GM18870 (cell line): Measurements from ENCODE around the gene TFPT.

Source experiments
- ATAC-seq: cut with Tn5 transposase; IDR thresholded peaks from one replicate; pipeline ENCODE4 v1.9.1; 2021; ENCODE audit warnings: moderate library complexity; ENCODE audit not compliant: unreplicated experiment

TFPT gene, protein sequence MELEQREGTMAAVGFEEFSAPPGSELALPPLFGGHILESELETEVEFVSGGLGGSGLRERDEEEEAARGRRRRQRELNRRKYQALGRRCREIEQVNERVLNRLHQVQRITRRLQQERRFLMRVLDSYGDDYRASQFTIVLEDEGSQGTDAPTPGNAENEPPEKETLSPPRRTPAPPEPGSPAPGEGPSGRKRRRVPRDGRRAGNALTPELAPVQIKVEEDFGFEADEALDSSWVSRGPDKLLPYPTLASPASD

DNA sequence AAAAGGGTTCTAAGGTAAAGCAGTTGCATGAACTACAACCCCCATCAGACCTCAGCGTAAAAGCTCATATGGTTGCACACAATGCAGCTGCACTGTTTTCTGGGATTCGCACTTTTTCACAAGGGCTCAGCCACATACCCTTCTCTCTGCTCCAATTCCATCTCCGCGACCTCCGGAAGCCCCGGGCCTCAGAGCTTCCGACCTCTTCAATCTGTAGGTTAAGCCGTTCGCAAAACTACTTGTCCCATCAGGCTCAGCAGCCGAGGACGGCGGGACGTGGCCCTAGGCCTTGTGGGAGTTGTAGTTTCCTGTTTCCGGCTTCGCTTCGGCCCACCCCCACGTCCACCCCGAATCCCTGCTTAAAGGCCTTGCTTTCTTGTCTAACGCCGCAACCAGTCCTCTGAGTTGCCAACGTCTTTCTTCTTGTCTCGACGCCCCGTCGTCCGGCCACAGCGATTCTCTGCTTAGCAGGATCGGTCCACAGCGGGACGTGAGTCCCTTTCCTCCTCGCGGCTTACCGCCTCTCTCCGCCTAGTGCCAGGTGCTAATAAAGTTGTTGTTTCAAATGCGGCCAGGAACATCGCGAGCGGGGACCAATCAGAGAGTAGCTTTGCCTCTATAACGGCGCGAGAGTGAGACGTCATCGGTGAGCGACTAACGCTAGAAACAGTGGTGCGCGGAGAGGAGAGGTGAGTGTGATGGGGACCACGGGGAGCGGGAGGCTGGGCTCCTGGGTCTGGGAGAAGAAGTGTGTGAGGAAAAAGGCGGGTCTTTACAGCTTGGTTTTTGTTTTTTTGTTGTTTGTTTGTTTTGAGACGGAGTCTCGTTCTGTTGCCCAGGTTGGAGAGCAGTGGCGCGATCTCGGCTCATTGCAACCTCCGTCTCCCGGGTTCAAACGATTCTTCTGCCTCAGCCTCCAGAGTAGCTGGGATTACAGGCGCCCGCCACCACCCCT, at the start of gene TFPT, which contains the start of gene PRPF31:
TFPT (minus strand) TSS at position 549 of the 955 bp plus-strand sequence; CDS start at position 161, 388 bp downstream.
PRPF31 (plus strand) TSS at position 646 of the 955 bp plus-strand sequence. CDS start 2,525 bp downstream, outside the sequence.
- peak; percentile 83 for ATAC-seq

DNA sequence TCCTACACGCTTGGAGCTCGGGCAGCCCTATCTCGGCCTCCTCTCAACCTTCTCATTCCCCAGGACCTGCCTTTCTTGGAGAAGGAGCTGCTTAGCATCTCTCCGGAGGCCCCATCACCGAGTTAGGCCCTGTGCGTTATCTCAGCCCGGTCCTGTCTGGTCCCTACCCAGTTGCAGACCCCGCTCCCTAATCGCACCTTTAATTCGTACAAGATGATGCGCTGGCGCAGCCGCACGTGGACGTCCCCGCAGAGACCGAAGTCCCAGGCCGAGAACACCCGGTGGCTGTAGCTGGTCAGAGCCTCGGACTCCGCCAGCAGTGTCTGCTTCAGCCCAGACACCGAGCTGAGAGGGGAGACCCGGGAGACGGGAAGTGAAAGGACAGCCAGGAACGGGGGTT, 49.8 kb upstream of the TFPT start:
- no peak for ATAC-seq

DNA sequence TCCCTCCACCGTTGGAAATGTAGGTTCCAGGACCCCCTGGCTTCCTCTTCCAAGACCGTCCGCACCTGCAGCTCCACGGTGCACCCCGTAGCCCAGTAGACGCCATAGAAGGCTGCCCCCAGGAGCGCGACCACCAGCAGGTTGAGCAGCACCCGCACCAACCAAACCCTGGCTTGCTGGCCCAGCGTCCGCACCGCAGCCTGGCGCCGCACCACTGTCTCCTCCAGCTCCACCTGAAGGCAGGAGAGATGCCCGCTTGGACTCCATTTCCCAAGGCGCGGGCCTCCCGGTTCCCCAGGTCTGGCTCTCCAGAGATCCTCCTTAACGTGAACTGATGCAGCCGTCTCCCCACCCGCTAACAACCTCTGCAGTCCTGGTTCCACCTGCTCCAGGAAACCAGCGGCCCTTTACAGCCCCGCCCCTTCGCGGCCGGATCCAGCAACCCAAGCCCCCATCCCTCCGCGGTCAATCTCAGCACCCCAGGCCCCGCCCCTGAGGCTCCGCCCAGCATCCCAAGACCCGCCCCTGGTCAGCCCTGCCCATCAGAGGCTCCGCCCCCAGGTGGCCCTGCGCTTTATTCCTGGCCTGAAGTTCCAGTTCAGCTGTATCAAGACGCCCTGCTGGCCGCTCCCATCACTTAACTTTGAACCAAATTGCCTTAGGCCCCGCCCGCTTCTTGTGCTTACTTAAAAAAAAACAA, 49.1 kb upstream of the TFPT start:
- no peak for ATAC-seq

DNA sequence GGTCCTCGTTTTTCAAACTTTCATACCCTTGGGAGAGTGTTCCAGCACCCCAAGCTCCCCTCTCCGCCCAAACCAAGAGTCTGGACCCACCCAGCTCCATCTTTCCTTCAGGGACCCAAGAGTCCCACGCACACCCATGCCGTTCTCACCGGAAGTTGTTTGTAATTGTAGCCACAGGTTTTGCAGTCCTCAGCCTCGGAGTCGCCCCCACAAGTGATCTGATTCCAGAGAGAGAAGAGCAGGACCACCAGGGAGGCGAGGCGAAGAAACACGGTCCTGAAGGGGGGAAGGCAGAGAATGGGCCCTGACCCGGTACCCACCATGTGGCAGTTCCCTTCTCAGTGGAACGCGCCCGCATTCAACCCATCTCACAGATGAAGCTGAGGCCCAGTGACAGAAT, 47.4 kb upstream of the TFPT start:
- no peak for ATAC-seq

DNA sequence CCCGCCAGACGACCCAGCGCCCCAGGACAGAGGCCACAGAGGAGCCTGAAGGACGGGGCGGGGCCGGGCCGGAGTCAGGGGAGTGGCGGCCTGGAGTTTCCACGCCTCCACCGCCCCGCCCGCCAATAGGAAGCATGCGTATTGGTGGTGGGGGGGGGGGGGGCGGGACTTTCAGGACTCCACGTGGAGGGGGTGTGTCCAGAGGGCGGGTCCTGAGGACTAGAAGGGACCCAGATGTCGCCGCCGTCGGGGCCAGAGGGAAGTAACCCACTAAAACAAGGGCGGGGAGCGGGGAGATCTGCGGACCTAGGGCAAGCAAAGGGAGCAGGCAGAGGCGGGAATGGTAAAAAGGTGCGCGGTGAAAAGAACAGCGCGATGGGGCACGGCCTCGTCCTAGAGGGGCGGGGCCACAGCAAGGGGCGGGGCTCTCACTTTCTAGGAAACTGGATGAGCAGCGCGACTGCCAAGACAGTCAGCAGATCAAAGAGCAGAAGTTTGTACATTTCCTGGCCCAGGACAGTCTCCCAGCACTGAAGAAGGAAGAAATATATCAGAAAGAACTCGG, 46.9 kb upstream of the TFPT start:
- ATAC-seq: no peak

DNA sequence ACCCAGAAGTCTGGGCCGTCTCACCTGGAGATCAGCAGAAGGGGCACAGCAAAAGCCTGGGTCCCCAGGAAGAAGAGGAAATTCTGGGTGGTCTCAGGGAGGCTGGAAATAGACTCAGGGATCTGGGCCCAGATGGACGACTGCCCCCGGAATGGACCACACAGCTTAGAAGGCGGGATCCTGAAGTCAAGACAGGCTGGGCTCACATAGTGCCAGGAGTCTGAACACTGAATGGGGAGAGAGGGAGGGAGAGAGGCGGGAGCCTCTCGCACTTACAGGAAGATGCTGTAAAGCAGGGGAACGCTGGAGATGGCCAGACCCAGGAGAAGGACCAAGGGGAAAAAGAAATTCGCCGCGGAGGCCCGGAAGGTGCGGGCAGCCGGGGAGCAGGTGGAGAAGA, 45.4 kb upstream of the TFPT start:
- ATAC-seq: no peak

DNA sequence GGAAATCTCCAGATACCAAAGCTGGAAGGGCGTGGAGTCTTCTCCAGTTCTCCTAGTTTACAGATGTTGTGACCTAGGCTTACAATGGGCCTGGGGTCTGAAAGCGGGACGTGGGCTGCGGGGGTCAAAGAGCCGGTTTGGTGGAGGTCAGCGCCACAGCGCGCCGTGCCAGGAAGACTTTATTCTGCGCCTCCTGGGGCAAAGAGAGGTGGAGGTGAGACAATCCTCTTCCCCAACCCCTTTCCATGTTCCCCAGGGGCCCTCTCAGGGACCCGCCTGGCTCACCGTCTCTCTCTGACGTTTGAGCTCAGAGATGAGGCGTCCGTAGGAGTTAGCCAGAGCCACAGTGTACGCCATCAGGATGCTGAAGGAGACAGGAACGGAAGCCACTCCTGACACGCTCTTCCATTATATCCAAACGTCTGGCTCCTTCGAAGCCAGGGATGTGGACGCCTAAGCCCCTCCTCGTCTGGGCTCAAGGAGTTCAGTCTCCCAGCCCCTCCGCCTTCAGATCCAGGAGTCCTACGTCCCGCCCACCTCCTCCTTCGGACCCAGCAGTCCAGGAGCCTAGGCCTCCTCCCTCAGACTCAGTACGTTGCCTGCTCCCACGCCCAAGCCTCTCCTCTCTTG, 44.8 kb upstream of the TFPT start:
- no peak for ATAC-seq

DNA sequence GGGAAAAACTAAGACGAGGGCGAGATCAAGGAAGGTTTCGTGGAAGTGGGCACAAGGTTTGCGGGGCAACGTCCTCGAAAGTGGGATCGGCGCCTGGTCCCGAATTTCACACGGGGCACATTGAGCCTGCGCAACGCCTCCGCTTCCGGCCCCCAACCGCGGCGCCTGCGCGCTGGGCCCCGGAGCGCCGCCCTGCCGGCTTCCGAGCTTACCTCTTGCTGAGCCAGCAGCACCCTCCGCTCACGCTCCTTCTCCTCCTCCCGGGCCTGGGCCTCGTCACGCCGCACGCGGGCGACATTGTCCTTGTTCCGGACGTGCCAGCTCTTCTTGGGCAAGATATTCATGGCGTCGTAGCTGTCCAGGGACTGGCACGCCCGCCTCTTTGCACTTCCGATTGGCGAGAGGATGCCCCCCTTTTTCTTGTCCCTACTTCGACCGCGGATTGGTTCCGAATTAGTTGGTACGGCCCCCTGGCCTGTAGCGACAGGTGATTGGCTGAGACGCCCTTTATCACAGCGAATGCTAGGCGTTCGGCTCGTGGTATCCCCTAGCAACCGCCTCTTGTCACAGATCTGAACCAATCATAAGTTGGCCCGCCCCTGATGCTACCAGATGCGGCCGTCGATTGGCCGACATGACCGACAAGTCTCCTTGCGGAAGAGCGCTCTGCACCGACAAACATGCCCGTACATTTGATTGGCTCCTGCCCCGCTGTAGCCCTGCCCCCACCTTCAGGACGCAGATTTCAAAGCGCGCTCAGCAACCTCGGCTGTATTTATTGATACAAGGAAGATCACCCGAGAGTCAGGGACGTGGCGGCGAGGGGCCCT, 44.1 kb upstream of the TFPT start, which contains the start of gene LENG1:
LENG1 (minus strand) TSS at position 370 of the 830 bp plus-strand sequence; CDS start at position 344, 26 bp downstream.
- ATAC-seq: peak; percentile 96

DNA sequence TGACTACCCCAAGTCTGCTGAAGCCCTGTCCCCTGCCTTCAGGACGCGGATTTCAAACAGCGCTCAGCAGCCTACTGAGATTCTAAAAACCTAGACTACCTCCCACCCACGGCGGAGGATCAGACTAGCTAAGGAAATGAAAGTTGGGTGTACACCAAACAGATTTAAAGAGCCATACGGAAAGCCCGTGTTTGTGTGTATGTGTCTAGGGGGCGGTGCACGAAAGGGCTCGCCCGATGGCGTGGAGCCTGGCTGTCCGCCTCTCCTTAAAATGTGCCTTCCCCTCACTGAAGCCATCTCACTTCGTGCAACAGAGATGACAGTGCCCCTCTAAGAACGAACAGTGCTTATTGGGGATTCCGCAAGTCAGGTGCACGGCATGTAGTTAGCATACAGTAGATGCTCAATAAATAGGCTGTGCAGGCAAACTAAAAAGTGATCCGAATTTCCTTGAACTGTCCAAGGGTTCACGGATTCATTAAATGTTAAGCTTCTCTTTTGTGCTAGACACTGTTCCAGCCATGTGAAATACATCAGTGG, 43.4 kb upstream of the TFPT start:
- ATAC-seq: no peak

DNA sequence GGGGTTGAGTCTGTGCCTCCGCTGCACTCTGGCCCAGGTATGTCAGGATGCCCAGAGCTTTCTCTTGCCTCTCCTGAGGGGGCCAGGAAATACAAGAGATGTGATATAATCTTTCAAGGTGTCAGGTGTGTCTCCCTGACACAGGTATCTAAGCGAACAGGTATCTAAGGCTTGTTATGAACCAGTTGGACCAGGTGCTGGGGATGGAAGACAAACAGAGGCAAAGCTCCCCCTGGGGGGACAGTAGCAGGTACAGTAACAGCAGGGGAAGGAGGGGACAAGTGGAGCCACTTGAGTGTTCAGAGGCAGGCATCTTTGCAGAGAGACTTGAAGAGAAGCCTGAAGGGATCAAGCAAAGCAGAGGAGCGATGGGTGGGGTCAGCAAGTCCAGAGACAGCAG, 41.5 kb upstream of the TFPT start:
- ATAC-seq: no peak

DNA sequence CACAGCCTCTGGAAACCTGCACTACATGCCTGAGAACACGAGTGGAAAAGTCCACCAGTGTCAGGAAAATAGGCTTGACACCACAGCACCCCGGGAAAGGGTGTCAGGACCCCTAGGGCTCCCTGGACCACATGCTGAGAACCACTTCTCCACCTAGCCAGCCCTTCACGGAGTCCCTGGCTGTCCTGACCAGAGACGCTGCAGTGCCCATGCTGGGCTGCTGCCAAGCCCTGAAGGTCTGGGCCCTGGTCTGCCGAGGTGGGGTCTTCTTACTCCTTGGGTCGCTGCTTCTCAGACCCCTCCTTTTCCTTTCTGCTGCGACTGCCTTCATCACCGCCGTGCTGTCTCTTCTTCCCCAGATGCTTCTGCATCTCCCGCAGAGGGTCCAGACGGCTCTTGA, 41.0 kb upstream of the TFPT start:
- no peak for ATAC-seq

DNA sequence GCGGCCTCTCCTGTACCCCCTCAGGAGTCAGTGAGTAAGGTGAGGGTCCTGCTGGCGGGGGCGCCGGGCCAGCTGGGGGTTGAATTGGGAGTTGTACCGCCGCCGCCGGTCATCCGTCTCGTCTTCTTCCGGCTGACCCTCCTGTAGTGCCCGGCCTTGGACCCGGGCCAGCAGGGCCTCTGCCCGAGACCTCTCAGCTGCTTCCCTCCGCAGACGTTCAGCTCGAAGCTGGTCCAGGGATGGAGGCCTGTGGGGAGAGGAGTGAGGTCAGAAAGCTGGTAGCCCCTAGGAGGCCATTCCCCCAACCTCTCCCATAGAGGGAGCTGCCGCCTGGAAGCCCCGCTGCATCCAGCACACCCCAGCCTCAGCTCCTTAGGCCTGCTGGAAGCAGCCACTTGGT, 40.2 kb upstream of the TFPT start:
- ATAC-seq: no peak

DNA sequence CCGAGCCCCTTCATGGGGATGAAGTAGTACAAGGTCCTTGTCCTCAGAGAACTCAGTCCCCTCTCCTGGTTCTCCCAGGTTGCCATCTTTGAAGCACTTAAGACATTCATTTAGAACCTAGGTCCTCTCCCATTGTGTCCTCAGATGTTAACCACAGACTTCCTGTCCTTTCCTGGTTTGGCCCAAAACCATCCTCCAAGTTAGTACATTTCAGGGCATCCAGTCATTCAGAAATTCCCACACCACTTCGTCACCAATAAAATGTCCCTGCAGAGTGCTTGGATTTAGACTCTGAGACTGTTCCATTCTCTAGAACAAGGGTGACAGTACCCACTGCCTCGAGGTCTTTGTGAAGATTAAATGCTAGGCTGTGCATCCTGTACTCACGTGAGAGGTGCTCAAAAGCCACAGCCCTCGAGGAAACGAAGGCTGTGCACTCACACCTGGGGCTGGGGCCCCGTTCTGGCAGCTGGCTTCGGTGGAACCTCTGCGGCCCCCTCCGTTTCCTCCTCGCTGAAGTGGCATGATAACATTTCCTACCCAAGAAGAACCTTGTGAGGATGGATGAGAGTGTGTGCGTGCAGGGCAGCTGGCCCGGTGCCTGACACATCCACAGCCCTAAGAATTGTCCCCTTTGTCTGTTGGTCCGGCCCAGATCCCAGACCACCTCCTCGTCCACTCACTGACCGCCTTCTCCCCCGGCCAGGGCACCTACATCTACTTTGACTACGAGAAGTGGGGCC, 39.3 kb upstream of the TFPT start:
- no peak for ATAC-seq

DNA sequence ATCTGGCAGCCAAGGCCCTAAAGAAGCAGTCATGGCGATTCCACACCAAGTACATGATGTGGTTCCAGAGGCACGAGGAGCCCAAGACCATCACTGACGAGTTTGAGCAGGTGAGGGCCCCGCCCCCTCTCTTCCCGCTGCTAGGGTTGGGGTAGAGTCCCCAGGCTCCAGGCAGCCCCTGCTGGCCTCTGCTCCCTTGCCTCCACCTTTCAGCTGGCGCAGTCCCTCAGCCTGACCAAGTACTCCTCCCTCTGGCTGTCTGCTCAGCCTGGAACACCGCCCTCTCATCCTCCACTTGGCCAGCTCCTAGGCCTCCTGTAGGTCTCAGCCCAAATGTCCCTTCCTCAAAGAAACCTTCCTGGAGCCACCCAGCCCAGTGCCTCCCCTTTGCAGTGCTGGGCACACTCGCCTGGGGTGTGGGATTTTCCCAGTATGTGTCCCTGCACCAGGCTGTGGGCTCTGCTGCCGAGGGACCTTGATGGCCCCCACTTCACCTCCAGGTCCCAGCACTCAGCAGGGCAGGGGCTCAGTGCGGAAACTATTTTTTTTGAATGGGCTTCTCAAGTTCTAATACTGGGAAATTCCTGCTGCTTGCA, 38.4 kb upstream of the TFPT start:
- no peak for ATAC-seq

DNA sequence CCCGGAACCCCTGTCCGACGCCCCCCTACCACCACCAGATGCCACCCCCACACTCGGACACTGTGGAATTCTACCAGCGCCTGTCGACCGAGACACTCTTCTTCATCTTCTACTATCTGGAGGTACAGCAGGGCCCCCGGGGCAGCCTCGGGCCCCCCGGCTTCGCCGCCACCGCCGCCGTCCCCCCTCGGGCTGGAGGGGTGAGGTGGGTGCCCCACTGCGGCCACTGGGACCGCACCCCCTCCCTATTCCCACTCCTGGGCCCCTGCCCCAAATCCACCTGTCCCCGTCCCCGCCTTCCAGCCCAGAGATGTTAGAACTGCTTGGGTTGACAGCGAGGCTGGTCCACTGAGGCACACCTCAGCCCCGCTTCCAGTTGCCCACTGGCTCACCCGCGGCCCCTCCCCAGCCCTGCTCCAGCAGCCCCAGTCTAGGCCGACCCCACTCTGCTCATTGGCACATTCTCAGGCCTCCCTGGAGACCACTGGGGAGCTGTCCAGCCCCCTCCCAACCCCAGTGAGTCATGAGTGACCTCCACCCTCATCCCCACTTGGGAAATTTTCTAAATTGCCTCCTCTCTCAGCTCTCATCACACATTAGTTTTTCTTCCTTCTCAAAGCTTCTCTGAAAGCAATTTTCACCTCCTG, 37.5 kb upstream of the TFPT start:
- ATAC-seq: no peak

DNA sequence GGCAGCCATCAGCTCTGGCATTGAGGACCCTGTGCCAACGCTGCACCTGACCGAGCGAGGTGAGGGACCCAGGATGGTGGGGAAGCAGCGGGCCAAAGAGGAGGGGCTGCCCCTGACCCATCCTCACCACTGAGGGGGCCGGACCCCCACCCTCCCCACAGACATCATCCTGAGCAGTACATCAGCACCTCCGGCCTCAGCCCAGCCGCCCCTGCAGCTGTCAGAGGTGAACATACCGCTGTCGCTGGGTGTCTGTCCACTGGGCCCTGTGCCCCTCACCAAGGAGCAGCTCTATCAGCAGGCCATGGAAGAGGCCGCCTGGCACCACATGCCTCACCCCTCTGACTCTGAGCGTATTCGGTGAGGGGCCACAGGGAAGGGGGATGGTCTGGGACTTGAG, 36.8 kb upstream of the TFPT start:
- ATAC-seq: no peak

DNA sequence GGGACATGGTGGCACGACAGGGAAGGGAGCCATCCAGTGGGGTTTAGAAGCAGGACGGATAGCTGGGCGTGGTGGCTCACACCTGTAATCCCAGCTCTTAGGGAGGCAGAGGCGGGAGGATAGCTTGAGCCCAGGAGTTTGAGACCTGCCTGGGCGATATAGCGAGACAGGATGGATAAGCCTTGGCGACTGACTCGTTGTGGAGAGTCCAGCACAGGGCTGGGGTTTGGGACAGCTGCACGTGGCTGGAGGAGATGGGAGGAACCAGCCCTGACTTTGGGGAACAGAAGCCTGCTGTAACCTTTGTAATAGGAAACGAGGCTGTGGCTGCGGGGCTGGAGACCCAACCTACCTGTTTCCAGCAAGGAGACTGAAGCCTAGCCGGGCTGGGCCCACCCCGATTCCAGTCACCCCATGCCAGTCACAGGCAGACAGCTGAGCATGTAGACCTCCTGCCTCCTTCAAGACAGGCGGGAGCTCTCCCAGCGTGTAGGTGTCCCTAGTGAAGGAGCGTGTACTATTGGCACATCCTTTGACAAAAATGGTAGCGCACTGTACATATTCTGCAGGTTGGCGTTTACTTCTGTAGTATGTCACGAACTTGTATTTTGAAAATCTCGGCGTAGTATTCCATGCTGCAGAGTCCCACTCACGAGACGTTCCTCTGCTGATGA, 36.0 kb upstream of the TFPT start:
- ATAC-seq: no peak
